HG03442 (cell line): ENCODE data around the gene VEGFA.
"Not testable (repeated sequence)": the region's sequence is repeated elsewhere in the genome, so short reads cannot be mapped to it uniquely, and the experiment has no call there.

Source experiments
- ATAC-seq: cut with Tn5 transposase; IDR thresholded peaks from one replicate; pipeline ENCODE4 v1.9.1; 2021; ENCODE audit warnings: mild to moderate bottlenecking, moderate library complexity; ENCODE audit not compliant: unreplicated experiment

VEGFA gene

GRCh38 chr6:43801495-43802181 is 31.6 kb downstream of the VEGFA start:
- no peak for ATAC-seq

GRCh38 chr6:43803055-43803782 is 33.2 kb downstream of the VEGFA start:
- ATAC-seq, result no peak

- ATAC-seq, result no peak
These were observed 34.0 kb downstream of the VEGFA start for GRCh38 chr6:43803783-43804549.

- no peak for ATAC-seq
These were observed 34.7 kb downstream of the VEGFA start for GRCh38 chr6:43804550-43805223.

- ATAC-seq, result no peak
These were observed 35.7 kb downstream of the VEGFA start for GRCh38 chr6:43805699-43806042.

- no peak for ATAC-seq
These were observed 36.2 kb downstream of the VEGFA start for GRCh38 chr6:43806043-43806757.

GRCh38 chr6:43806758-43807227 is 36.8 kb downstream of the VEGFA start:
- ATAC-seq, result no peak

- ATAC-seq, result no peak
These were observed 37.4 kb downstream of the VEGFA start for GRCh38 chr6:43807228-43808061.

- ATAC-seq, result no peak
These were observed 38.4 kb downstream of the VEGFA start for GRCh38 chr6:43808412-43808811.

GRCh38 chr6:43809417-43810305 is 39.6 kb downstream of the VEGFA start:
- ATAC-seq, result no peak

- ATAC-seq, result no peak
These were observed 41.1 kb downstream of the VEGFA start for GRCh38 chr6:43810965-43811732.

GRCh38 chr6:43811733-43812099 is 41.7 kb downstream of the VEGFA start:
- no peak for ATAC-seq

GRCh38 chr6:43812850-43813578 is 43.0 kb downstream of the VEGFA start:
- ATAC-seq, result no peak

GRCh38 chr6:43814111-43814510 is 44.1 kb downstream of the VEGFA start:
- no peak for ATAC-seq

GRCh38 chr6:43814865-43815264 is 44.9 kb downstream of the VEGFA start:
- ATAC-seq, result no peak

- ATAC-seq, result no peak
These were observed 47.2 kb downstream of the VEGFA start for GRCh38 chr6:43817192-43817591.

- not testable (repeated sequence) for ATAC-seq
These were observed 49.0 kb downstream of the VEGFA start for GRCh38 chr6:43818973-43819372.
